Mesodermal cell (in vitro differentiated cells): Measurements from ENCODE around the gene TXLNG.
"Not testable (repeated sequence)": the region's sequence is repeated elsewhere in the genome, so short reads cannot be mapped to it uniquely, and the experiment has no call there.

Source experiments
- H3K27ac ChIP-seq: 2 replicates; pipeline ENCODE4 v1.7.0; 2013; ENCODE audit warnings: mild to moderate bottlenecking, low read depth, low read length, moderate library complexity; ENCODE audit not compliant: severe bottlenecking
- H3K36me3 ChIP-seq: 2 replicates; pipeline ENCODE4 v1.7.1; 2013; ENCODE audit warnings: mild to moderate bottlenecking, low read length, moderate library complexity; ENCODE audit not compliant: control insufficient read depth, insufficient read depth
- H3K4me1 ChIP-seq: one replicate; pipeline ENCODE4 v1.7.1; 2013; ENCODE audit warnings: mild to moderate bottlenecking, low read length; ENCODE audit not compliant: insufficient read depth, control insufficient read depth, poor library complexity, severe bottlenecking
- H3K4me3 ChIP-seq: 2 replicates; pipeline ENCODE4 v1.7.0; 2013; ENCODE audit warnings: low read length, control low read depth, mild to moderate bottlenecking; ENCODE audit not compliant: insufficient read depth, poor library complexity, severe bottlenecking; ENCODE audit errors: extremely low read depth
- H3K9me3 ChIP-seq: 2 replicates; pipeline ENCODE4 v1.7.1; 2013; ENCODE audit warnings: mild to moderate bottlenecking, low read length, moderate library complexity; ENCODE audit not compliant: control insufficient read depth
- WGBS, 2 experiments: methylation state at CpG; one replicate each; pipeline ENCODE4 v1.1.5; 2013; ENCODE audit warnings: missing lambda C conversion rate in 2 of 2; ENCODE audit not compliant: insufficient coverage in 2 of 2; 5-methylcytosine and 5-hydroxymethylcytosine counted together

TXLNG gene

DNA sequence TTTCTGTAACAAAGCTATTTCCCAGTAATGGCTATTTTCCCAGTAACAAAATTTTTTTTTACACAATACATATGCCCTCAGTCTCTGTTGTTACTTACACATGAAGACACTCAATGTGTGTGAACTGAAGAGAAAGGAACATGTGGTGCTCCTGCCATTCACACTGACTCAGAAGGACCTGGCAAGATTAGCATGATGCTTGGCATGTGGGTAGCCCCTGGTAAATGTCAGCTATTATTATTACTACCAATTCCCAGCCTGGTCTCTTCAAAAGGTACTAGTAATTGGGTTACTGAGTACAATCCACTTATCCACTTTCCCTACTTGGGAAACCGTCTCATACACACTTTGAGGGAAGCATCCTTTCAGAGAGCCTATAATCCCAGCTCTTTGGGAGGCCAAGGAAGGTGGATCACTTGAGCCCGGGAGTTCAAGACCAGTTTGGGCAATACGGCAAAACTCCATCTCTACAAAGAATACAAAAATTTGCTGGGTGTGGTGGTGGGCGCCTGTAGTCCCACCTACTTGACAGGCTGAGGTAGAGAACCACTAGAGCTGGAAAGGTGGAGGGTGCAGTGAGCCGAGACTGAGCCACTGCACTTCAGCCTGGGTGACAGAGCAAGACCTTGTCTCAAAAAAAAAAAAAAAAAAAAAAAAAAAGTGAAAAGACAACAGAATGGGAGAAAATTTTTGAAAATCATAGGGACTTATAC is 69.3 kb downstream of the TXLNG start:
- no CpG with 5 or more reads among the region's 5 CpGs for WGBS, 2 experiments
- H3K9me3 ChIP-seq: no peaks in the 10 kb centered on the region
- H3K27ac ChIP-seq: no peak overlapping the region
- peaks cover 73% of the 10 kb centered on the region for H3K36me3 ChIP-seq
- no peak overlapping the region for H3K4me3 ChIP-seq
- H3K4me1 ChIP-seq: no peaks in the 10 kb centered on the region

DNA sequence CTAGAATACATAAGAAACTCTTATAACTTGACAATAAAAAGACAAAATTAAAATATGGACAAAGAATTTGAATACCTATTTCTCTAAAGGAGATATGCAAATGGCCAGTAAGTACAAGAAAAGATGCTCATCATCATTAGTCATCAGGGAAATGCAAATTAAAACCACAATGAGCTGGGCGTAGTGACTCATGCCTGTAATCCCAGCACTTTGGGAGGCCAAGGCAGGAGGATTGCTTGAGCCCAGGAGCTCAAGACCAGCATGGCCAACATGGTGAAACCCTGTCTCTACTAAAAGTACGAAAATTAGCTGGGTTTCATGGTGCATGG is 69.8 kb downstream of the TXLNG start:
- peaks cover 69% of the 10 kb centered on the region for H3K36me3 ChIP-seq
- not testable (repeated sequence) for H3K4me3 ChIP-seq, H3K9me3 ChIP-seq, H3K4me1 ChIP-seq, H3K27ac ChIP-seq
- 86 to 100% methylated on average over 1 of the region's 2 CpGs for WGBS, 2 experiments

DNA sequence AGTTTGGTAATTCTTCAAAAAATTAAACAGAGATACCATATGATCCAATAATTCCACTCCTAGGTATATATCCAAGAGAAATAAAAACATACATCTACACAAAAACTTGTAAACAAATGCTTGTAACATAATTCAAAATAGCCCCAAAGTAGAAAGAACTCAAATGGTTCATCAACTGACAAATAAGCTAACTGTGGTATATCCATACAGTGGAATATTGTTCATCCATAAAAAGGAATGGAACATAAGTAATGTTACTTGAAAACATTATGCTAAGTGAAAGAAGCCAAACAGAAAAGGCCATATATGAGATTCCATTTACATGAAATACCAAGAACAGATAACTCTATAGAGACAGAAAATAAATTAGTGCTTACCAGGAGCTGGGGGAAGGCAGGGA is 70.5 kb downstream of the TXLNG start:
- Histone ChIP-seq H3K36me3 (peaks cover 76% of the 10 kb centered on the region), H3K4me1 (no peaks in the 10 kb centered on the region), H3K4me3 (no peak overlapping the region), H3K9me3 (no peaks in the 10 kb centered on the region), H3K27ac (no peak overlapping the region)

DNA sequence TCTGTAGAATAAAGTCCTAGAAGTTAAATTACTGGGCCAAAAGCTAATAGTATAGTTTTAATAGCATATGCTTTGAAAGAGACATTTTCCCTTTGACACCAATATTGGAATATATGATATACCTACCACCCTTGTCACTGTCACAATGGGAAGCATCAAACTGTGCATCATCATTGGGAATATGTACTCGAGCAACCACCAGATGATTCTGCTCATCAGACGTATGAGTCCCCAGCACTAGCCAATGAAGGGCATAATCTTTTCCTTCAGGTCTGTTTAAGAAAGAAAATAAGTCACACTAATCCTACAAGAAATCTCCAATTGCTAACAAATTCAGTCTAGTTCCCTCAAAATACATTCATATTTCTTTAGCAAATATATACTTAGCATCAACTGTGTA is 76.6 kb downstream of the TXLNG start:
- H3K27ac ChIP-seq: no peak overlapping the region
- no peaks in the 10 kb centered on the region for H3K9me3 ChIP-seq
- 58 to 100% methylated on average over 2 of the region's 2 CpGs for WGBS, 2 experiments
- peaks cover 64% of the 10 kb centered on the region for H3K36me3 ChIP-seq
- peaks cover 1% of the 10 kb centered on the region for H3K4me1 ChIP-seq
- H3K4me3 ChIP-seq: no peak overlapping the region

DNA sequence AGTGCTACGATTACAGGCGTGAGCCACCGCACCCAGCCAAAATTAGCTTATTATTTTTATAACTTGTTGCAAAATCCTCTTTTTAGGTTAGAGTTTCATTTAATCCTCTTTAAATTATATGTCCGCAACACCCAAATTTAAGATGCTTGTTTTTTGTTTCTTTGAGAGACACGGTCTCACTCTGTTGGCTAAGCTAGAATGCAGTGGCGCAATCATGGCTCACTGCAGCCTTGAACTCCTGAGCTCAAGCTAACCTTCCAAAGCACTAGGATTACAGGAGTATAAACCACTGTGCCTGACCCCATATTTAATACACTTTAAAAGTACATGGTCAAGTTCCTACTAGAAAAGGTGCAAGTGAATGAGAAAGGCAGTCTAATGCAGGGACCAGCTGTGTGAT is 81.7 kb downstream of the TXLNG start:
- Histone ChIP-seq H3K9me3 (no peaks in the 10 kb centered on the region), H3K36me3 (peaks cover 21% of the 10 kb centered on the region), H3K4me1 (peaks cover 13% of the 10 kb centered on the region), H3K4me3 (no peak overlapping the region), H3K27ac (no peak overlapping the region)
- no CpG with 5 or more reads among the region's 6 CpGs for WGBS, 2 experiments

DNA sequence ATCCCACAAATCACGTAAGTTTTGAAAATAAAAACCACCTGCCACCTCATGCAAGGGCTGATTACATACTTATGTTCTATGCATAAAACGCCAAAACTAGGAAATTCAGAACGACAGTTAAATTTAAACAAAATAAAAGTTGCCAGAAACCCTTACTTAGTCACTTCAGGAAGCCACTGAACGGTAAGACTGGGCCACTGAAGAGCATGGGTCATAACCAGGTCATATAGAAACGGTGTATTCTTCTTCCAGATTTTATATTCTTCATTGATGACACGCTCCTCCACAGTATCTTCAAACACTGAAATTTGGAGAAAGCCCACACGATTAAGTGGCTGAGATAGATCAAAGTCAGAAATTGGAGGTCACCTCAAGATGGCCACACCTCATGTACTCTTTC is 82.7 kb downstream of the TXLNG start:
- peak overlapping the region; percentile 56 for H3K4me3 ChIP-seq
- no peaks in the 10 kb centered on the region for H3K9me3 ChIP-seq
- peaks cover 15% of the 10 kb centered on the region for H3K36me3 ChIP-seq
- no peak overlapping the region for H3K27ac ChIP-seq
- peaks cover 13% of the 10 kb centered on the region for H3K4me1 ChIP-seq
- 39% methylated on average over 4 of the region's 7 CpGs; no CpG with 5 or more reads in 1 of the 2 experiments for WGBS, 2 experiments

DNA sequence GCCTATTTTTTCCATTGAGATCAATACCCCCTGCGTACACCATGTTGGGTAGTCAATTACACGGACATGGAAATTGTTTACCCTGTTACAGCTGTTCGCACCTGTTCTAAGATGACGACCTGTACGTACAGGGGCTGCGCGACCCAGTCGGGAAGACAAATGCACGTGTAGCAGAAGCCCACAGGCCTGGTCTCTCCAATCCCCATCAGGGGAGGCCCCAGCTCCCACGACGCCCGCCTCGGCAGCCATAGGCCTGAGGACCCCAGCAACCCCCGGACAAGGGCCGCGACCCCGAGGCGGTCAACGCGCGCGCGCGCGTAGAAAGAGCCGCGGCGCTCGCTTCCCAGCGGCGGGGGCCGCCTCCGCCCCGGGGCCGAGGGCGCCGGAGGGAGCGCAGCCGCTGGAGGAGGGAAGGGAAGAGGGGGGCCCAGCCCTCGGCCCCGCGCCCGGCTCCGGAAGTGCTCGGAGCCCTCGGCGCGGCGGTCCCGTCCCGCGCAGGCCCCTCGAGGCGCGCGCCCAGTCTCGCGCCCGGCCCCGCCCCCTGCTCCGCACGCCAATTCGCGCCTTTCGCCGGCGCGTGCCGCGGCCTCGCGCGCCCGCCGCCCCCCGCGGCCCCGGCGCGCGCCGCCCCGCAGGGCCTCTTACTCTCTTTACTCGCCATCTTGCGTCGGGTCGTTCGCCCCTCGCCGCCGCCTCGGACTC is 83.3 kb downstream of the TXLNG start:
- peak overlapping the region; percentile 56 for H3K4me3 ChIP-seq
- peaks cover 15% of the 10 kb centered on the region for H3K36me3 ChIP-seq
- 0% methylated on average over 5 to 6 of the region's 92 CpGs for WGBS, 2 experiments
- no peaks in the 10 kb centered on the region for H3K9me3 ChIP-seq
- H3K4me1 ChIP-seq: peaks cover 13% of the 10 kb centered on the region
- H3K27ac ChIP-seq: peak overlapping the region; percentile 96

DNA sequence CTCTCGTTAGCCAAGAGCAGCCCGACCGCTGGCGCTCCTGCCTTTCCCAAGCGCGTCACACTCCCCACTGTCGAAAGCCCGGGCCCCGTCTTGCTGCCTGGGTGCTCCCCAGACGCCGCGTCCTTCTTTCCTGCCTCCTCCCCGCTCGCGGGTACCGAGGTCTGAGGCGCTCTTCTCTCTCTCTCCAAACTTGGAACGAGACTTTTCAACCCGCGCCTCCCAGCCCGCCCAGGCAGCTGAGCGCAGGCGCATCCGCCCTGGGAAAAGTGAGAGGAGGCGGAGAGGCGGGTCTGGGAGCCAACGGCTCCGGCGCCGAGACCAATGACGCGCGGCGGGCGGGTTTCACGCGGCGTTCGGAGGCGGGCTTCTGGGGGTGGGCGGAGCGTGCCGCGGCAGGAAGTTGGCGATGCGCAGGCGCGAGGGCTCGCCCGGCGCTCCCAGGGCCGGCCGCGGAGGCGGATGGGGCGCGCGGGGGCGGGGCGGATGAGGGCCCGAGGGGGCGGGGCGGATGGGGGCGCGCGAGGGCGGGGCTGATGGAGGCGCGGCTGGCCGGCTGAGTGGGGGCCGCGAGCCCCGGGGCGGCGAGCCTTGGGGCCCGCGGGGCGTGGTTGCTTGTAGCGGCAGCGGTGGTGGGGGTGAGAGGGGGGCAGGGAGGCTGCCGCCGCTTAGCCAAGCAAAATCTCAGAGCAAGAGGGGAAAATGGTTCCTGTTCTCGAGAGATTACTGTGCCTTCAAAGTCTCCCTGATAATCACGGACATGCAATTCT is 84.0 kb downstream of the TXLNG start, which contains the start of gene RBBP7:
Gene RBBP7 (minus strand): TSS at position 268 of the 767 bp plus-strand sequence. CDS start 309 bp downstream, outside the sequence.
- H3K4me3 ChIP-seq: peak within 1 kb of the TSS; percentile 56
- WGBS, 2 experiments: 0% methylated on average over 15 to 28 of the region's 84 CpGs
- H3K27ac ChIP-seq: peak within 1 kb of the TSS; percentile 96
- peaks cover 13% of the 10 kb centered on the region for H3K4me1 ChIP-seq
- peaks cover 9% of the 10 kb centered on the region for H3K36me3 ChIP-seq
- H3K9me3 ChIP-seq: no peaks in the 10 kb centered on the region

DNA sequence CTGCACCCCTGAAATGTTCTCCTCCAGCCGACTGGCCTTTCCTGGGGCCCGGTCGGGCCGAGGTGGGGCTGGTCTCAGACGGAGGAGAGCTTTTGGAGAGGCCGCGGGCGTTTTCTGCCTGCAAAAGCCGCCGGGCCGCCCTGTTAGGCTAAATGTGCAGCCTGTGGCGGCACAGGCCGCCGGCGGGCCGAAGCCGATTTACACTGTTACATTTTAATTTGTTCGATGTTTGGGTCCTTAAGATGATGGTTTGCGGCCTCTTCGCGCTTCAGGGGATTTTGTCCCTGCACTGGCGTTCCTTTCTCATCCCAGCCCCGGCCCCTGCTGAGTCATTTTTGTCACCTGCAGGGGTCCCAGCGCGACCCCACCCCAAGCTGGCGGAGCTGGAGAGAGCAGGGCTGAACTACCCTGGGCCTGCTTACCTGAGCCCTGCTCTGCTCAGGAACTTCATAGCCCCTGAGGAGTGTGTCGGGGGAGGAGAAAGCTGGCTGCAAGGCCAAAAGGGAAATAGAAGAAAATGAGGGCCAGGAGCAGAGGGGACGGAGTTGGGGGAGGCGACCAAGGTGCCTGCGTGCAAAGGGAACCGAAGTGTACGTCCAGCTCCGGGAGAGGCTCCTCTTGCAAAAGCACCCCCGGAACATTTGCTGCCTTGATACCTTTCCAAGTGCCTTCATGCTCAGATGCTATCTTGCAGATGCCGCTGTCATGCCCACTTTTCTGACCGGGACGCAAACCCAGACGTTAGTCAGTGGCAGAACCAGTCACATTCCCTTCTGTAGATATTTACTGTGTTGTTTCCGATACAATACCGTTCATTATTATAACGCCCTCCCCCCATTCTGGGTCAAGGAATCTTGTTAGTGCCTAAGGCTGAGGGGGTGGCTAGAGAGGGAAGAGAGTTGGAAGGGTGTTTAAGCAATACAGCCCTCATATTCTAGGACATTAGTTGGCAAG is 84.9 kb downstream of the TXLNG start:
- H3K4me1 ChIP-seq: peaks cover 13% of the 10 kb centered on the region
- H3K27ac ChIP-seq: peak overlapping the region; percentile 74
- peak overlapping the region; percentile 47 for H3K4me3 ChIP-seq
- H3K9me3 ChIP-seq: no peaks in the 10 kb centered on the region
- peaks cover 6% of the 10 kb centered on the region for H3K36me3 ChIP-seq
- WGBS, 2 experiments: 3% methylated on average over 5 of the region's 41 CpGs; no CpG with 5 or more reads in 1 of the 2 experiments

DNA sequence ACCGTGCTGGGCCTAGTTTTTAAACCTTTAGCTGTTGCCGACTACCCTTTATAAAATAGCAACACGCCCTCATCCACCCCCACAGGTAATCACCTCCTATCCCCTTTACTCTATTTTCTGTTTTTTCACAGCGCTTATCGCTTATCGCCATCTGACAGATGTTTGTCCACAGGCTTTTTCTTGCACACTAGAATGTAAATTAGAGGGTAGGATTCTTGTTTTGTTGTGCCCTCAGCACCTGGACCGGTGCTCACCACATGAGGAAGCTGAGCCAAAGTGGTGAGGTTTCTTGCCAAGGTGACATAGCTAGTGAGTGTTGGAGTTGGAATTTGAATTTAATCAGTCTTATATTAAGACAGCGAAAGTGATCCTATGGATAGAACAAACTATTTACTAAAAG is 86.8 kb downstream of the TXLNG start:
- 77% methylated on average over 3 of the region's 8 CpGs; no CpG with 5 or more reads in 1 of the 2 experiments for WGBS, 2 experiments

More for the DNA sequence above, 86.8 kb downstream of the TXLNG start:
- Histone ChIP-seq H3K4me3 (no peak overlapping the region), H3K27ac (no peak overlapping the region), H3K36me3 (no peaks in the 10 kb centered on the region), H3K4me1 (peaks cover 9% of the 10 kb centered on the region), H3K9me3 (no peaks in the 10 kb centered on the region)
